ENCODE data around the gene TUBGCP6.

DNA sequence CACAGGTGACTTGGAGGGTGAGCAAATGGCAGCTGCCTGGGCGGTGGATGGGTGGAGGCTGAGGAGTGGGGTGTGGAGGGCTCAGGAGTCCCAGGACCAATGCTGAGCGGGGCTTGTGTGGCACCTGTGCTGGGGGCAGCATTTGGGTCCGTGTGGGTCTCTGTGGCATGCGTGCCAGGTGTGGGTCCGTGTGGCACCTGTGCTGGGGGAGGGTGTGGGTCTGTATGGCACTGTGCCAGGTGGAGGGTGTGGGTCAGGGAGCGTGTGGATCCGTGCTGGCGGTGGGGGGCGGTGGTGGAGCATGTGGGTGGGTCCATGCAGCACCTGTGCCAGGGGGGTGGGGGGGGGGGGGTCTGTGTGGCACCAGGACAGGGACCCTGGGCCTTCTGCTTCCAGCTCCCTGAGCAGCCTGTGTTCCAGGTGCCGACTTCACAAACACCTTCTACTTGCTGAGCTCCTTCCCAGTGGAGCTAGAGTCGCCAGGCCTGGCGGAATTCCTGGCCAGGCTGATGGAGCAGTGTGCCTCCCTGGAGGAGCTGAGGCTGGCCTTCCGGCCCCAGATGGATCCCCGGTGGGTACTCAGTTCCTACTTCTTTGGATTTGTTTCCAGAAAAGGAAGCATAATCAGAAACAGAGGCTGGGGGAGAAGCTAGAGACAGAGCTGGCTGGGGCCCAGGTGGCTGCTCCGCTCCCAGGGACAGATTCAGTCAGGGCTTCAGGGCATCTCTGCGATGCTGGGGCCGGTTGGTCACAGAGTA is 29.3 kb downstream of the TUBGCP6 start:
- TF ChIP-seq, protein P1, sequence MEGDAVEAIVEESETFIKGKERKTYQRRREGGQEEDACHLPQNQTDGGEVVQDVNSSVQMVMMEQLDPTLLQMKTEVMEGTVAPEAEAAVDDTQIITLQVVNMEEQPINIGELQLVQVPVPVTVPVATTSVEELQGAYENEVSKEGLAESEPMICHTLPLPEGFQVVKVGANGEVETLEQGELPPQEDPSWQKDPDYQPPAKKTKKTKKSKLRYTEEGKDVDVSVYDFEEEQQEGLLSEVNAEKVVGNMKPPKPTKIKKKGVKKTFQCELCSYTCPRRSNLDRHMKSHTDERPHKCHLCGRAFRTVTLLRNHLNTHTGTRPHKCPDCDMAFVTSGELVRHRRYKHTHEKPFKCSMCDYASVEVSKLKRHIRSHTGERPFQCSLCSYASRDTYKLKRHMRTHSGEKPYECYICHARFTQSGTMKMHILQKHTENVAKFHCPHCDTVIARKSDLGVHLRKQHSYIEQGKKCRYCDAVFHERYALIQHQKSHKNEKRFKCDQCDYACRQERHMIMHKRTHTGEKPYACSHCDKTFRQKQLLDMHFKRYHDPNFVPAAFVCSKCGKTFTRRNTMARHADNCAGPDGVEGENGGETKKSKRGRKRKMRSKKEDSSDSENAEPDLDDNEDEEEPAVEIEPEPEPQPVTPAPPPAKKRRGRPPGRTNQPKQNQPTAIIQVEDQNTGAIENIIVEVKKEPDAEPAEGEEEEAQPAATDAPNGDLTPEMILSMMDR (IDR thresholded peaks at IDR 0.05): no peak
- TF ChIP-seq POLR2A (IDR thresholded peaks at IDR 0.05): no peak

All from breast epithelium (tissue), 3 donors.